ENCODE data around the gene HIGD1B. TPM values are rescaled to one million over a fixed set of nuclear protein-coding genes. Genes with fewer than 3 reads are reported as not detected.

HIGD1B gene
- total and polyA plus RNA-seq, 2 donors (not counting 3 experiments of a cell fraction or from before 2014, with no cell fraction given): not detected

- dilution Hi-C loops (cut with MboI; ENCODE audit: extremely low pct_ligation_motif_present, low sequenced_read_pairs): no loop called here
- Histone ChIP-seq H3K9me1 (replicated peaks; ENCODE audit: control insufficient read depth, extremely low read depth, insufficient read depth, low read length) (peaks cover 3% of the 10 kb centered on the region), H3K4me1 (ENCODE audit: control insufficient read depth, extremely low read depth, insufficient read depth, low read length) (no peaks in the 10 kb centered on the region), H2AFZ (ENCODE audit: low read depth, low read length) (no peak overlapping the region), H3K27ac (ENCODE audit: insufficient read depth, low read depth, low read length) (no peak overlapping the region), H3K27me3 (ENCODE audit: control insufficient read depth in 2 of 2, insufficient read depth in 2 of 2, low read length in 2 of 2) (no peaks in the 10 kb centered on the region), H3K9ac (replicated peaks; ENCODE audit: extremely low read depth, insufficient read depth, low read length) (no peak overlapping the region), H3K79me2 (ENCODE audit: control insufficient read depth, insufficient read depth, low read length) (peaks cover 80% of the 10 kb centered on the region), H3K4me3 (replicated peaks in 1 of 3; ENCODE audit: insufficient read depth in 1 of 3, low read depth in 1 of 3, low read length in 3 of 3) (no peak overlapping the region), H4K20me1 (replicated peaks; ENCODE audit: control insufficient read depth, extremely low read depth, insufficient read depth, low read length) (no peaks in the 10 kb centered on the region), H3K4me2 (ENCODE audit: insufficient read depth, low read length) (no peak overlapping the region), H3K36me3 (ENCODE audit: control insufficient read depth in 2 of 2, extremely low read depth in 1 of 2, insufficient read depth in 2 of 2, low read length in 2 of 2) (peaks cover 10 to 18% of the 10 kb centered on the region in 2 experiments), H3K9me3 (replicated peaks; ENCODE audit: control insufficient read depth, insufficient read depth, low read length) (no peaks in the 10 kb centered on the region)
- ChIA-PET CTCF (interaction anchor here (0.7 to 2.1 kb wide), 3 partner anchors 9 to 130 kb away, joined by 3 to 12 read pairs (median 3); no protein-coding TSS in a partner anchor), POLR2A (no interaction called here)
- TF ChIP-seq JUN (IDR thresholded peaks at IDR 0.05; ENCODE audit: borderline replicate concordance, insufficient read depth, insufficient read length, low read depth): no peak
- no TSS peak for BruUV-seq (replicated peaks)
- intact Hi-C loops (cut with micrococcal nuclease): no loop called here
- no peak for DNase-seq (ENCODE audit: low read depth, low spot score)
- no peak for FAIRE-seq
These were observed 44.6 kb downstream of the HIGD1B start for GRCh38 chr17:44892250-44892649.

GRCh38 chr17:44894642-44895041 lies 47.0 kb downstream of the HIGD1B start:
- POLR2A ChIA-PET: no interaction called here
- H3K4me1 ChIP-seq (ENCODE audit: control insufficient read depth, extremely low read depth, insufficient read depth, low read length): peaks cover 7% of the 10 kb centered on the region
- no peaks in the 10 kb centered on the region for H3K9me3 ChIP-seq (replicated peaks; ENCODE audit: control insufficient read depth, insufficient read depth, low read length)
- peaks cover 75% of the 10 kb centered on the region for H3K79me2 ChIP-seq (ENCODE audit: control insufficient read depth, insufficient read depth, low read length)
- no peak overlapping the region for H3K4me2 ChIP-seq (ENCODE audit: insufficient read depth, low read length)
- no peaks in the 10 kb centered on the region for H3K27me3 ChIP-seq (ENCODE audit: control insufficient read depth in 2 of 2, insufficient read depth in 2 of 2, low read length in 2 of 2)
- CTCF ChIA-PET: interaction anchor here (1.4 to 2.2 kb wide), 2 partner anchors 10 to 16 kb away, joined by 3 to 7 read pairs; no protein-coding TSS in a partner anchor
- no peak for FAIRE-seq
- H3K36me3 ChIP-seq (ENCODE audit: control insufficient read depth in 2 of 2, extremely low read depth in 1 of 2, insufficient read depth in 2 of 2, low read length in 2 of 2): peaks cover 3 to 14% of the 10 kb centered on the region in 2 experiments
- H4K20me1 ChIP-seq (replicated peaks; ENCODE audit: control insufficient read depth, extremely low read depth, insufficient read depth, low read length): no peaks in the 10 kb centered on the region
- dilution Hi-C loops (cut with MboI; ENCODE audit: extremely low pct_ligation_motif_present, low sequenced_read_pairs): no loop called here
- H2AFZ ChIP-seq (ENCODE audit: low read depth, low read length): no peak overlapping the region
- no TSS peak for BruUV-seq (replicated peaks)
- no peak for DNase-seq (ENCODE audit: low read depth, low spot score)
- TF ChIP-seq EZH2 (IDR thresholded peaks at IDR 0.05; ENCODE audit: borderline replicate concordance, low read depth, low read length, severe bottlenecking): no peak
- TF ChIP-seq POLR2AphosphoS5 (IDR thresholded peaks at IDR 0.05; ENCODE audit: insufficient read depth, low read depth, low read length): no peak
- TF ChIP-seq, protein P1, sequence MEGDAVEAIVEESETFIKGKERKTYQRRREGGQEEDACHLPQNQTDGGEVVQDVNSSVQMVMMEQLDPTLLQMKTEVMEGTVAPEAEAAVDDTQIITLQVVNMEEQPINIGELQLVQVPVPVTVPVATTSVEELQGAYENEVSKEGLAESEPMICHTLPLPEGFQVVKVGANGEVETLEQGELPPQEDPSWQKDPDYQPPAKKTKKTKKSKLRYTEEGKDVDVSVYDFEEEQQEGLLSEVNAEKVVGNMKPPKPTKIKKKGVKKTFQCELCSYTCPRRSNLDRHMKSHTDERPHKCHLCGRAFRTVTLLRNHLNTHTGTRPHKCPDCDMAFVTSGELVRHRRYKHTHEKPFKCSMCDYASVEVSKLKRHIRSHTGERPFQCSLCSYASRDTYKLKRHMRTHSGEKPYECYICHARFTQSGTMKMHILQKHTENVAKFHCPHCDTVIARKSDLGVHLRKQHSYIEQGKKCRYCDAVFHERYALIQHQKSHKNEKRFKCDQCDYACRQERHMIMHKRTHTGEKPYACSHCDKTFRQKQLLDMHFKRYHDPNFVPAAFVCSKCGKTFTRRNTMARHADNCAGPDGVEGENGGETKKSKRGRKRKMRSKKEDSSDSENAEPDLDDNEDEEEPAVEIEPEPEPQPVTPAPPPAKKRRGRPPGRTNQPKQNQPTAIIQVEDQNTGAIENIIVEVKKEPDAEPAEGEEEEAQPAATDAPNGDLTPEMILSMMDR (IDR thresholded peaks at IDR 0.05; ENCODE audit: extremely low read depth in 1 of 2, insufficient read depth in 1 of 2, low read depth in 1 of 2, low read length in 2 of 2): peak in 1 of 2 donors; percentile 4
- H3K27ac ChIP-seq (ENCODE audit: insufficient read depth, low read depth, low read length): no peak overlapping the region
- intact Hi-C loops (cut with micrococcal nuclease): no loop called here
- H3K9ac ChIP-seq (replicated peaks; ENCODE audit: extremely low read depth, insufficient read depth, low read length): no peak overlapping the region
- H3K9me1 ChIP-seq (replicated peaks; ENCODE audit: control insufficient read depth, extremely low read depth, insufficient read depth, low read length): no peaks in the 10 kb centered on the region
- H3K4me3 ChIP-seq (replicated peaks in 1 of 3; ENCODE audit: insufficient read depth in 1 of 3, low read depth in 1 of 3, low read length in 3 of 3): no peak overlapping the region
